Hematopoietic multipotent progenitor cell treated with erythropoietin and hydrocortisone succinate and interleukin-3 and kit ligand, for 8 days (in vitro differentiated cells): ENCODE results near the gene TNS2.
A peak's percentile ranks its signal among the peaks of the same experiment; 100 is the strongest.

Experiments used
- DNase-seq: peaks from one replicate; pipeline ENCODE4 v3.0.0-alpha.2; 2015

The TNS2 gene

DNA sequence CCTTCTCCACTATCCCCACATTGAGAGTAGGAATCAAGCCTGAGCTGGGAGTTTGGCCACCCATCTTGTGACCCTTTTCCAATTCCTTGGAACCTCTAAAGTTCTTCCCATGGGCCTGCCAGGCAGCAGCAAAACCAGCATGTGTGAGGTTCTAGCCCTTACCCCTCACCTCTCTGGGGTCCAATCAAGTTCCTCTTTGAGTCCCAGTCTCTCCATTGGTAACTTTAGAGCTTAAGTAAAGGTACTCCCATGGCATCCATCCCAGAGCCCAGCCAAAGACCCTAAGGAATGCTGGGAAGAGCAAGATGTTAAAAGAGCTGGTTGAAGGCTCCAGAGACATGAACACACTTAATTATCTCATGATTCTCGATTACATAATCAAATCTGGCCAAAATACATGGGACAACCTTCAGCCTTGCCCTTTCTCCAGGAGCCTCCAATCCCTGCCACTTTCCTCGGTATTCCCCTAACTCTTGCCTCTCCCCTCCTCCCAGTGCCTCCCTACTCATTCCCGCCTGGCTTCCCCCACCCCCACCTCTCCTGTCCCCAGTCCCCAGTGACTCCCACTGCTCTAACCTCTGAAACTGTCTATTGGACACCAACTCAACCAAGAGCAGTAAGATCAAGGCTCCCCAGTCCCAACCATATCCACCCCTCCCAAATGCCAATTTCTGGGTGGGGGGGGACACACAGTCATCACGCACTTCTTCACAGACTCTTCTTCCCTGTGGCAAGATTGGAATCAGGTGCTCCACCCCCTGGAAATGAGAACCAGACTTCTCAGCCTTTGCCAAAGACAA is 4.8 kb upstream of the TNS2 start:
- no peak for DNase-seq

DNA sequence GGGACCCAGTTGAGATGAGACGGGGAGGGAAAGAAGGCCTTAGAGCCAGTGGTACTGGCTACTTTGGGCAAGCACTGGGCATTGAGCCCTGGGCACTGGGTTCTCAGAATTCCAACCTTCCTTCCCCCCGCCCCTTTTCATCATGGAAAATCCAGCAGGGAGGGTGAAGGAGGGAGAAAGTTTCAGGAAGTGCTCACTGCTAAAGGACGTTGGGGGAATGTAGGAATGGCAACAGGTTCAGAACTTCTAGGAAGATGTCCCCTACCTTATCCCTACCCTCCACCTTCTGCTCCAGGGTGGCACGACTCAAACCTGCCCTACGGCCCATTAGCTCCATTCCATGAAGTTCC is 4.2 kb upstream of the TNS2 start:
- no peak for DNase-seq

DNA sequence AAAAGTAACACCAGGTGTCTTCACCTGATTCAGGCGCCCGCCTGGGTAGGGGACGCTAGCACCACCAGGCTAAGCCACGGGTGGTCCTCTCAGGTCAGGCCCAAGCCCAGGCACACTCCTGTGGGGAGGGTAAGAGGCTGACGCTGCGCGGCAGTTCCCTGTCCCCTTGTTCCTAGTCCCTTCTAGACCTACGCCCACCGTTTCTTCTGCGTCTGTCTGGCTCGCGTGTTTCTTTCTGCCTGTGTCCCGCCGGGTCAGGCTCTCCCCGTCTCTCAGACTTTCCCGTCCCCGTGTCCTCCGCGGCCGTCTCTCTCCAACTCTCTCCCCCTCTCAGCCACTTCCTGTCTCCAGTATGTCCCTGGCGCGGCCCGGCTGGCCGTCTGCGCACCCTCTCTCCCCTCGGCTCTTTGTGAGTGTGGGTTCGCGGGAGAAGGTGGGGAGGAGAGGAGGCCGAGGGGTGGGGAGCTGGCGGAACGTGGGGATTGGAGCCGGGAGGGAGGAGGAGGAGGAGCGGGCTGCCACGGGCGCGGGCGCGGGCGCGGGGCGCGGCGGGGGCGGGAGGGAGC is 3.1 kb upstream of the TNS2 start:
- peak; percentile 67 for DNase-seq

DNA sequence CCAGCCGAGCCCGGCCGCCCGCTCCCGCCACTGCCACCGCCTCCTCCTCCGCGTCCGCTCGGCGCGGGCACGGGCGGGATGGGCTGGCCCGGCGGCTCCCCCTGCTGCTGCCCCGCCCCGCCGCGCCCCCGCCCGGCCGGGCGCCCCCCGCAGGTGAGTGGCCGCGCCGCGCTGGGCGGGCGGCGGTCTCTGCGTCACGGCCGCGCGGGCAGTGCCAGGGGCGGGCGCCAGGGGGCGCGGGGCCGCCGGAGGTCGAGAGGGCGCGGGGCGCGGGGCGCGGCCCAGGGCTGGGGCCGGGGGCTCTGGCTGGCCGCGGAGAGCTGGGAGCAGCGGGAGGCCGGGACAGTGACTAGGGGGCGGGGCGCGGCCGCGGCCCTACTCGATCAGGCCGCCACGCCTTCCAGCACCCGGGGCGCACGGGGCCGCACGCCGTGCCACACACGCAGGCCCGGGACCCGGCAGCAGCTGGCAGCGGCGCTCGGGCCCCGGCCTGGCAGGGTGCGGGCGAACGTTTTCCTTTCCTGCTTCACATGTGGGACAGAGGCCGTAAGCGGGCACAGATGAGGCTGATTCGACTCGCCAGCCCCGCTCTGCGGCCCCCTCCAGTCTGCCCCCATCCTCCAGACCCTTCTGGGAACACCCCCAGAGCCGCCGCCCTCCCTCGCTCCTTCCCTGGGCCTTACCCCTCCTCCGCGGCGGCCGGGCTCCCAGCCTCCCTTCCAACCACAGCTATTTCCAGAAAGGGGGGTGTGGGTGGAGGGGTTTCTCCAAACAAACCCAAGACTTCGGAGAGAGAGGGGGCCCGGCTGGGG is 2.4 kb upstream of the TNS2 start:
- DNase-seq = peak; percentile 48

DNA sequence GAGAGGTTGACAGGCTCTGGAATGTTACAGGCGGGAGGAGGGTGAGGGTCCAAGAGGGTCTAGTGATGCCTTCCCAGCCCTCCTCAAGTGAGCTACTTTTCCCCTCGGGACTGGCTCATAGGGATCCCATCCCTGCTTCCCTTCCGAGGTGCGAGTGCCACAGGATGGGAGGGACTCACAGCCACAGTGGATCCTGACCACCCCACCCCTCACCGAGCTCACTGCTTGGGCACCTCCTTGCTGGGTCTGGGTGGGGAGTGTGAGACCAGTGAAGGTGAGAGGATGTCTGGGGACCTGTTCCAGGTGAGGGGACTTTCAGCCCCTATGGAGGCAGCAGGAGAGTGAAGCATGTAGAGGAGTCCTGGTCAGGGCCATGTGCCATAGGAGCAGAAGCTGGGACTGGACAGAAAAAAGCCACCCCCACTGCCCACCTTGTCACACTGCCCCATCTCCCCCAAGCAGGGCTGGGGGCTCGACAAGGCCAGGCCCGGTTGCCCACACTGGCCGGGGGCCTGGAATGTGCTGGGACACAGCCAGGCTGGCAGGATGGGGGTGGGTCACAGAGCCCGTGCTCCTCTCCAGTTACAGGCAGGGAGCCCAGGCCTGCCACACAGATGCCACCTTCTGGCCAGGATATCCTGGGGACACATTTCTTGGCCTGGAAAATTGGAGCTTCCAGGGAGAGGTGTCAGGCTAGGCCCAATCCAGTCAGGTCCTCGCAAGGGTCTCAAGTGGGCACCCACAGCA is 1.7 kb upstream of the TNS2 start:
- no peak for DNase-seq

DNA sequence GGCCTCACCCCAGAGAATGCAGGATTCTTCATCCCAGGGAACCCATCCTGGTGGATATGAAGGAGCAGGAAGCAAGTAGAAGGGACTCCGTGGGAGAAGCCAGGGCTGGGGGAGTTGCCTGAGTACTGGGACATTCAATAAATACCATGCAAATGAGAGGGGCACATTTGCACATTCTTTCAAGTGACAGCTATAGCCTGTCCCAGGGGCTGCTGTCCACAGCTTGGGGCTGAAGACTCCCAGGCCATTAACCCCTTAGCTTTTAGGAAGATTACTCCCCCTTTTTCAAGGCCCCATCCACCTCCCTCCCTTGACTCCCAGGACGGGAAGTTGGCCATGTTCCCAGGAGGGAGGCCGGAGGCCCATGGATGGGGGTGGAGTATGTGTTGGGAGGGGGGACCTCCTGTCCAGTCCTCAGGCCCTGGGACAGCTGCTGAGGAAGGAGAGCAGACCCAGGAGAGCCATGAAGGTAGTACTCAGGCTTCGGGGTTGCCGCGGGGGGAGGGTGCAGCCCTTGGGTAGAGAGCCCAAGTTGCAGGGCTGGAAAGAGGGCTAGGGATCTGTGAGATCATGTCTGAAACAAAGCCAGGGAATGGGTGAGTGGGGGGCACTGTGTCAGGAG is 974 bp upstream of the TNS2 start:
- no peak for DNase-seq

DNA sequence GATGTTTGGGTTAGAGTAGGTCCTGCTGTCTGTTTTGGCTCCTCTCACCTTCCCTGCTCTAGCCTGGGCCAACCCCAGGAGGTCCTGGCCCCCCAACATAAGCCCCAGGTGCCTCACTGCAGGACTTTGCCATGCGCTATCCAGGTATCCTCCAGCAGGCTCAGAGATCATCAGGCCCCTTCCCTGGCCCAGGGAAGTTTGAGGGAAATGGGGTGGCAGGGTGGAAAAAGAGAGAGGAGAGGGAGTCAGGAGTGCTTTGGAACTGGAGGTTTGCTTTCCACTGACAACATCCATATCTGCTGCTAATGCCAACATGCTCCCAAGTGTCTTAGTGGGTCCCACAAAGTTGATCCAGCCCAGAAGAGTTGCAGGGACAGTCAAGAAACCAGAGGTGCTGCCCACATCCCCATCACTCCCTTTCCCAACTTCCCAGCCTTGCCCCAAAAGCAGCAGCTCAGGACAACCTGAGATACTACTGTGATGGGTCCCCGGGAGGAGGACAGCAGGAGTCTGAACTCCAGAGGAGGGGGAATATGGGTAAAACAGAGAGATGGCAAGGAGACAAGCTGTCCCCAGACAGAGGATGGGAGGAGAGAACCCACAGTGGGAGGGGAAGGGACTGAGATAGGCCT is 677 bp downstream of the TNS2 start:
- DNase-seq = no peak

DNA sequence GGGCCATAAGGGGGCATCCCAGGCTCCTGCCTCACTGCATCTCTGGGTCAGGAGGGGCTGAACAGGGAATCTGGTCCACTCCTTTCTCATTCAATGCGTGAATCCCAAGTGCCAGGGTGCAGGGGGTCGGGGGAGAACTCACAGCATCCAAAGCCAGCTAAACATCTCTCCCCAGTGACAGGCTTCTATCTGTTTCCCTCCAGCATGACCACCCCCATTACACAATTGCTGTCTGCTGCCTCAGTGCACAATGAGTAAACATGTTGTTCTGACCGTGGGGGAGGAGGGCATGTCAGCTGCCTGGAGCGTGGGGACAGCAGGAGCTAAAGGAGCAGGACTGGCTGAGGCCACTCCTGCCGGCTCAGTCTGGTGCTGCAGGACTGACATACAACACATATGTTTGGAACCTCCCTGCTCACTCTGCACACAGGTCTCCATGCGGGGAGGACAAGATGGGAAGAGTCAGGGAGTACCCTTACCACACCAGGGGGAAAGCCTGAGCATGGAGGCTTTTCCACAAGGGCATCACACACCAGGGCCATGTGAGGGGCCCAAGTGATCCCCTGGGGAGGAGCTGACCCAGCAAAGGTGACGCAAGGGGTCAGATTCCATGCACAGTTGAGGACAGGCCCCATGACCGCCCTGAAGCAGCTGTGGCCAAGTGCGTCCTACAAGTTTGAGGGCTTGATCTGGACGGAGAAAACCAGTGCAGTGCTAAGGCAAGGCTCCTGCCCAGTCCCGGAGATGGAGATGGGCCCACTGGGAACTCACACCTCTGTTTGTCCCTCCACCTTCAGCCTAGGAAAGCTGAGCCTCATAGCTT is 1.4 kb downstream of the TNS2 start:
- DNase-seq = no peak

DNA sequence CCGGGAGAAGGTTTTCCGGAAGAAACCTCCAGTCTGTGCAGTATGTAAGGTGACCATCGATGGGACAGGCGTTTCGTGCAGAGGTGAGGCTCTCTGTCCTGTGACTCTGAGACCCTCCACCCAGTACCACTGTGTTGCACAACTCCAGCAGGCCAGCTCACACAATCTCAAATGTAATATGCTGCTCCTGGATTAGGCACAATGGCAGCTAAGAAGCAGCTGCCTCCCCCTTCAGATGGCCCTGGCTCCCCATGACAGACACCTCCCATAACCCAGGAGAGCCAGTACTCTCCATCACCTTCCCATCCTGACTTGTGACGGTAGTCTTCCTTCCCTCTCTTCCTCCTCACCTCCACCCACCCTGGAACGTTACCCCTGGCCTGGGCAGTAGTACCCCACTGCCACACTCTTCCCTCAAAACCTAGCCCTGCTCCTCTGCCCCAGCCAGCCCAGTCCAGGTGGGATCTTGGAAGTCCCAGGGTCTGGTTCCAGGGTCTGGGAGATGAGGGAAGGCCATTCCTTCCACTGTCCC is 2.1 kb downstream of the TNS2 start:
- no peak for DNase-seq

DNA sequence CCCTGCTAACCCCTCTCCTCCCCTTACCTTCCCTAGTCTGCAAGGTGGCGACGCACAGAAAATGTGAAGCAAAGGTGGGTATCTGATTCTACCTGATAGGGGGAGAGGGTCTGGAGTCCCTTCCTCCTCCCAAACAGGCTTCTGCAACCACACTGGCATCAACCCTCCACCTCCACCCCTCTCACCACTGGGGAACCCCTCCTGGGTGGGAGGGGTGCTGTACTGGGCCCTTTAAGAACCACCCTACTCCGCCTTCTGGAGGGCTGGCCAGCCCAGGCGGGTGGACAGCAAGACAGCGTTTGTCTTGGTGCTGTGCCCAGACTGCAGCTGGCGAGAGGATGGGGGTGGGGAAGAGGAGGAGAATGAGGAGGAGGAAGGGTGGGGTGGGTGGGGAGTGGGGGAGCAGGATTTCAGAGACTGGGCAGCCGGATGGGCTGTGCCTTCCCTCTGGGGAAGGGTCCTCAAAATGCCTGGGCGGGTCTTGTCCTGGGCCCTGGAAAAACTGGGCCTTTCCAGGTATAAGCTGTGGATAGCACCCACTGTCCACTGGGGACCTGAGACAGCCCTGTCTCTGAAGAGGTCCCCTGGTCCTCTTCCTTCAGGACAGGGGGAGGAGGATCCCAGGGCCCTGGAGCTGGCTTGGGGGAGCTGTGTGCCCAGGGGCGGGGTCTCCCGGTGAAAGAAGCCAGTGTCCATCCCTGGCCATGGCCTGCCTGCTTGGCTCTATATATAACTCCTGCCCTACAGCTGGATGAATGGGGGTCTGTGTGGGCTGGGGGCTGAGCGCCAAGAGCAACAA is 2.8 kb downstream of the TNS2 start:
- DNase-seq = peak; percentile 29

DNA sequence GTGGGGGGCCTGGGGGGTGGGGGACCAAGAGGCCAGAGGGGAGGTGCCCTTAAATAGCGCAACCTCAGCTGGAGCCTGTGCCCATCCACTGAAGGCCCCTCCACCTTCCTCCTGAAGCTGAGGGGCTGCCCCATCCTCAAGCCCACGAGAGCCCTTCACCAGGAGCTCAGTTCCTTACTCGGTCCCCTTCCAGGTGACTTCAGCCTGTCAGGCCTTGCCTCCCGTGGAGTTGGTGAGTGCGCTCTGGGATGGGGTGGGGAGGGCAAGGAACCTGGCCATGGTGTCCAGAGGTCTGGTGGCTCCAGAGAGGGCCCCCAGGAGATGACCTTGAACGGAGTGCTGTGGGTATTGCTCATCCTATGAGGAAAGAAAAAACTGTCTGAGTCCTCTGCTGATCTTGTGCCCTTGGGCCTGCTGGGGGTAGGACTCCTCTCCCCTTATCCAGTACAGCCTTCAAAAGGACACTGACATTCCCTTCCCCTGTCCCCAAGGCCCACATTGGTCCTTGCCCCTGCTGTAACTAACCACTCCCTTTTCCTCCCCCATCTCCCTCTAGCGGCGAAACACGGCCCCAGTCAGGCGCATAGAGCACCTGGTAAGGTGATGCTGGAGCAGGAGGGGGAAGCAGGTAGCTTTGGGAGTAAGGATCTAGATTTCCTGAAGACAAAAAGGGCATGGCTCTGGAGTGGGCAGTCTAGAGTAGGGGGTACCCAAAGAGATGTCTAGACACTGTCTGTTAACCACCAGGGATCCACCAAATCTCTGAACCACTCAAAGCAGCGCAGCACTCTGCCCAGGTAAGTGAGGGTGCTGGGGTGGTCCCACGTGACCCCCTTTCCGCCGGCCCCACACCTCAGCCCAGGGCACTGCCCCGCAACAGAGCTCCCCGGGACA is 3.6 kb downstream of the TNS2 start:
- DNase-seq = peak; percentile 54

DNA sequence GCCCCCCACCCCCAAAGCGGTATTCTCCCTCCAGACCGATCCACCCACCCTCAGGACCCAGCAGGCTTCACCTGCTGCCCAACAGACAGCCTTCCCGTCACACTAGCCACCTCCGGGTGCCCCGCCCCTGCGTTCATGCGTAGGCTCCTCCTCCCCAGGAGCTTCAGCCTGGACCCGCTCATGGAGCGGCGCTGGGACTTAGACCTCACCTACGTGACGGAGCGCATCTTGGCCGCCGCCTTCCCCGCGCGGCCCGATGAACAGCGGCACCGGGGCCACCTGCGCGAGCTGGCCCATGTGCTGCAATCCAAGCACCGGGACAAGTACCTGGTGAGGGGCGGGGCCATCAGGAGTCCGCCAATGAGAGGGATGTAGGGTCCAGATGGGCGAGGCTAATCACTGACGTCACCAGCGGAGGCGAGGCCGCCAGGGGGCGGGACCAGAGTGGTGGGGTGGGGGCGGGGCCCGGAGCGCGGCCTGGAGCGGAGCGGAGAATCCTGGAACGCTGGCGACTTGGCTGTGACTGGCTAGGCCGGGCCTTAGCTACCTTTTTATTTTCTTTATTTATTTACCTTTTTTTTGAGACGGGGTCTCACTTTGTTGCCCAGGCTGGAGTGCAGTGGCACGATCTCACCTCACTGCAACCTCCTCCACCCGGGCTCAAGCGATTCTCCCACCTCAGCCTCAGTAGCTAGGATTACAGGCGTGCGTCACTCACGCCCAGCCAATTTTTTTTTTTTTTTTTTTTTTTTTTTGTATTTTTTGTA is 4.4 kb downstream of the TNS2 start:
- peak; percentile 94 for DNase-seq

DNA sequence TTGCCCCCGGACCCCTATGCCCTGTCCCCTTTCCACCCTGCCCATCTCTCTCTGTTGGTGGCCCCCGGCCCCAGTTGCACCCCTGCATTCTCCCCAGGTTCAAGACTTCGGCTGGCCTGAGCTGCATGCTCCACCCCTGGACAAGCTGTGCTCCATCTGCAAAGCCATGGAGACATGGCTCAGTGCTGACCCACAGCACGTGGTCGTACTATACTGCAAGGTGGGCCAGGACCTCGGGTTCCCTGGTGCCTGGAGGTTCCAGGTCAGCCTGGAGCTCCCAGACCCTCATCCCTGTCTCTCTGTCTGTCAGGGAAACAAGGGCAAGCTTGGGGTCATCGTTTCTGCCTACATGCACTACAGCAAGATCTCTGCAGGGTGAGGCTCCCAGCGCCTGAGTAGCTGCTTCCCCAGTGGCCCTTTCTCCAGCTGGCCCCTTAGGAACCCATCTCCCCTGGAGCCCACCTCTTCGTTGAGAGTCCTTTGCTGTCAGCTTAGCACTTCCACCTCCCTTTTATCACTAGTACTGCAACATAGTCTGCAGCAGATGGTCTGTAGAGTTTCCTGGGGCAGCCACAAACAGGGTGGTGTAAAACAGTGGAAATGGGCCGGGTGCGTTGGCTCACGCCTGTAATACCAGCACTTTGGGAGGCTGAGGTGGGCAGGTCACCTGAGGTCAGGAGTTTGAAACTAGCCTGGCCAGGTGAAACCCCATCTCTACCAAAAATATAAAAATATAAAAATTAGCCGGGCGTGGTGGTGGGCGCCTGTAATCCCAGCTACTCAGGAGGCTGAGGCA is 5.8 kb downstream of the TNS2 start:
- DNase-seq = no peak

DNA sequence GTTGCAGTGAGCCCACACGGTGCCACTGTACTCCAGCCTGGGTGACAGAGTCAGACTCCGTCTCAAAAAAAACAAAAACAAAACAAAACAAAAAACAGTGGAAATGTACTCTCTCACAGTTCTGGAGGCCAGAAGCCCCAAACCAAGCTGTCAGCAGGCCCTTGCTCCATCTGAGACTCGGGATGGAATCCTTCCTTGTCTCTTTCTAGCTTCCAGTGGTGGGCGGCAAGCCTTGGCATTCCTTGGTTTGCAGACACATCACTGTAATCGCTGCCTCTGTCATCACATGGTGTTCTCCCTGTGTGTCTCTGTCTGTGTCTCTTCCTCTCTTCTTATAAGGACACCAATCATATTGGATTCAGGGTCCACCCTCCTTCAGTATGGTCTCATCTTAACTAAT is 6.4 kb downstream of the TNS2 start:
- no peak for DNase-seq

DNA sequence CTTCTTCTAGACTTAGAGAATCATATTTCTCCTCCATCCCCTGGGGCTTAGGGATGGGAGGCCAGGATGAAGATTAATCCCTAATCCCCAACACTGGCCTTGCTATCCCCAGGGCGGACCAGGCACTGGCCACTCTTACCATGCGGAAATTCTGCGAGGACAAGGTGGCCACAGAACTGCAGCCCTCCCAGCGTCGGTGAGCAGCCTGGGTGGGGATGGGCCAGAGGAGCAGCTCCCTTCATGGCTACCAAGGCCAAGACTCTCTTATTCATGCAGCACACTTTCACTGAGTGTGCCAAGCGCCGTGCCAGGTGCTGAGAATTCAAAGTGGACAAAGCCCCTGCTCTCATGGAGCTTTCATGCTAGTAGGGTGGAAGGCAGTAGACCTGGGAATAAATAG is 7.0 kb downstream of the TNS2 start:
- DNase-seq = no peak

DNA sequence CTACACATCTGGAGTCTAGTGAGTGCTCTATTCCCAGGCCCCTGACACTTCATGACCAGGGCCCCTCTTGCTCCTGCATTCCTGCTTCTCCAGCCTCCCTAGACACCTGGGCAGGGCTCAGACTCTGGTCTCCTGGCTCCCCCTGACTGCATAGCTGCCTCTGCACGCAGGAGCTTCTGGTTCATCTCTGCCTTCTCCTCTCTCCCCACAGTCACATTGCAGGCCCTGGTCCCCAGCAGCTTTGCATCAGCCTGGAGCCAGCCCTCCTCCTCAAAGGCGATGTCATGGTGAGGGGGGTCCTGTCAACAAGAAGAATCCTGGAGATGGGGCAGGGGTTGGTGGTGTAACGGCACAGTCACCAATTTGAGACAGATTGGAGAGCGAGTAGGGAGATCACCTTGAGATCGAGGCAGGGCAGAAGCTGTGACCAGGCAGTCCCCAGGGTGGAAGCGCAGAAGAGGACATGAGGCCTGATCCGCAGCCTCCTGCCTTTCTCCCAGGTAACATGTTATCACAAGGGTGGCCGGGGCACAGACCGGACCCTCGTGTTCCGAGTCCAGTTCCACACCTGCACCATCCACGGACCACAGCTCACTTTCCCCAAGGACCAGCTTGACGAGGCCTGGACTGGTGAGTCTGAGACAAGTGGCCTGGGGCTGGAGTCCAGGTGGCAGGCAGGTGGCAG is 8.1 kb downstream of the TNS2 start:
- DNase-seq = no peak
